ENCODE data around the gene ZNF430. TPM values are rescaled to one million over a fixed set of nuclear protein-coding genes. Genes with fewer than 3 reads are reported as not detected.
A peak's percentile ranks its signal among the peaks of the same experiment; 100 is the strongest.

The ZNF430 gene
- total and polyA plus RNA-seq, 2 donors (not counting 1 experiment from before 2014, with no cell fraction given), result 27.5 to 45.4 TPM

DNA sequence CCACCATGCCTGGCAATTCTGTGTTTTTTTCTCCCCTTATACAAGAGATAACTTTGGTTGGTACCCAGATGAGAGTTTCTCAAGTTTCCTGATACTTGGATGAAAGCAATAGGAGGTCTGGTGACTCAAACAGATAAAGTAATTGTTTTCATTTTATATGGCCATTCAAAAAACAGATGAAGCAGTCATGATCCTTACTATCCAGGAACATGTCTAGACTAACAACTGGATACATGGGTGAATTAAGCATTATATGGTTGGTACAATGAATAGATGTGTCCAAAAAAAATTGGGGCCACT lies 8.5 kb downstream of the ZNF430 start:
- Histone ChIP-seq H3K9me3 (ENCODE audit: control extremely low read depth in 1 of 3, control insufficient read depth in 2 of 3, insufficient read depth in 1 of 3, low read length in 2 of 3) (no peaks in the 10 kb centered on the region), H3K4me2 (replicated peaks; ENCODE audit: low read depth, low read length, poor library complexity, severe bottlenecking) (no peak overlapping the region), H3K4me3 (ENCODE audit: control extremely low read depth in 1 of 5, extremely low read depth in 1 of 5, insufficient read depth in 1 of 5, low read depth in 2 of 5, low read length in 4 of 5) (no peak overlapping the region), H2AFZ (ENCODE audit: insufficient read depth, low read depth, low read length, poor library complexity, severe bottlenecking) (no peak overlapping the region), H3K4me1 (ENCODE audit: control insufficient read depth in 2 of 2, insufficient read depth in 2 of 2, low read length in 2 of 2) (peaks cover 2 to 9% of the 10 kb centered on the region in 2 donors), H3K9ac (ENCODE audit: low read length) (no peak overlapping the region), H3K36me3 (replicated peaks in 1 of 2; ENCODE audit: control extremely low read depth in 1 of 2, control insufficient read depth in 1 of 2, extremely low read depth in 1 of 2, insufficient read depth in 2 of 2, low read length in 1 of 2) (peaks cover 8 to 67% of the 10 kb centered on the region in 2 experiments), H3K27me3 (replicated peaks in 1 of 4; ENCODE audit: control extremely low read depth in 1 of 4, control insufficient read depth in 3 of 4, insufficient read depth in 4 of 4, low read length in 3 of 4) (no peaks in the 10 kb centered on the region), H3K27ac (ENCODE audit: low read length in 2 of 2) (peak overlapping the region in 1 of 2 donors; percentile 33), H4K20me1 (ENCODE audit: control insufficient read depth, insufficient read depth, low read length, poor library complexity, severe bottlenecking) (peaks cover 58% of the 10 kb centered on the region), H3K79me2 (ENCODE audit: control insufficient read depth, insufficient read depth, low read length) (peaks cover 90% of the 10 kb centered on the region)
- no peak for ATAC-seq (ENCODE audit: low read depth)
- Mint-ChIP-seq H3K27me3 (no peaks in the 10 kb centered on the region), H3K4me3 (no peak overlapping the region), H3K27ac (no peak overlapping the region), H3K4me1 (peaks cover 42% of the 10 kb centered on the region), H3K9me3 (ENCODE audit: insufficient read depth) (no peaks in the 10 kb centered on the region)
- TF ChIP-seq, protein P1, sequence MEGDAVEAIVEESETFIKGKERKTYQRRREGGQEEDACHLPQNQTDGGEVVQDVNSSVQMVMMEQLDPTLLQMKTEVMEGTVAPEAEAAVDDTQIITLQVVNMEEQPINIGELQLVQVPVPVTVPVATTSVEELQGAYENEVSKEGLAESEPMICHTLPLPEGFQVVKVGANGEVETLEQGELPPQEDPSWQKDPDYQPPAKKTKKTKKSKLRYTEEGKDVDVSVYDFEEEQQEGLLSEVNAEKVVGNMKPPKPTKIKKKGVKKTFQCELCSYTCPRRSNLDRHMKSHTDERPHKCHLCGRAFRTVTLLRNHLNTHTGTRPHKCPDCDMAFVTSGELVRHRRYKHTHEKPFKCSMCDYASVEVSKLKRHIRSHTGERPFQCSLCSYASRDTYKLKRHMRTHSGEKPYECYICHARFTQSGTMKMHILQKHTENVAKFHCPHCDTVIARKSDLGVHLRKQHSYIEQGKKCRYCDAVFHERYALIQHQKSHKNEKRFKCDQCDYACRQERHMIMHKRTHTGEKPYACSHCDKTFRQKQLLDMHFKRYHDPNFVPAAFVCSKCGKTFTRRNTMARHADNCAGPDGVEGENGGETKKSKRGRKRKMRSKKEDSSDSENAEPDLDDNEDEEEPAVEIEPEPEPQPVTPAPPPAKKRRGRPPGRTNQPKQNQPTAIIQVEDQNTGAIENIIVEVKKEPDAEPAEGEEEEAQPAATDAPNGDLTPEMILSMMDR (IDR thresholded peaks at IDR 0.05), result no peak
- no peak for TF ChIP-seq EZH2 (IDR thresholded peaks at IDR 0.05; ENCODE audit: borderline replicate concordance, insufficient read depth, low read depth, low read length, poor library complexity, severe bottlenecking)
- intact Hi-C loops (cut with micrococcal nuclease), result loop anchor here (10.0 kb wide), 2 partner anchors 254 to 476 kb away; partner anchors contain the start of genes ZNF429 and ZNF66
- DNase-seq, result no peak
- CTCF ChIA-PET, result no interaction called here
- POLR2A ChIA-PET, result no interaction called here

DNA sequence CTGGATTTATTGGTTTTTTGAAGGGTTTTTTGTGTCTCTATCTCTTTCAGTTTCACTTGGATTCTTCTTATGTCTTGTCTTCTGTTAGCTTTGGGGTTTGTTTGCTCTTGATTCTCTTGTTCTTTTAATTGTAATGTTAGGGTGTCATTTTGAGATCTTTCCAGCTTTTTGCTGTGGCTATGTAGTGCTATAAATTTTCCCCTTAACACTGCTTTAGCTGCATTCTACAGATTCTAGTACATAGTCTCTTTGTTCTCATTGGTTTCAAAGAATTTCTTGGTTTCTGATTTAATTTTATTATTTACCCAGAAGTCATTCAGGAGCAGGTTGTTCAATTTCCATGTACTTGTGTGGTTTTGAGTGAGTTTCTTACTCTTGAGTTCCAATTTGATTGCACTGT lies 24.6 kb downstream of the ZNF430 start:
- H3K36me3 ChIP-seq (replicated peaks in 1 of 2; ENCODE audit: control extremely low read depth in 1 of 2, control insufficient read depth in 1 of 2, extremely low read depth in 1 of 2, insufficient read depth in 2 of 2, low read length in 1 of 2), result peaks cover 12 to 48% of the 10 kb centered on the region in 2 experiments
- POLR2A ChIA-PET, result no interaction called here
- TF ChIP-seq, protein P1 (IDR thresholded peaks at IDR 0.05), result no peak
- TF ChIP-seq EZH2 (IDR thresholded peaks at IDR 0.05; ENCODE audit: borderline replicate concordance, insufficient read depth, low read depth, low read length, poor library complexity, severe bottlenecking), result no peak

More for the DNA sequence above, 24.6 kb downstream of the ZNF430 start:
- Mint-ChIP-seq H3K27me3 (no peaks in the 10 kb centered on the region), H3K4me1 (peaks cover 14% of the 10 kb centered on the region), H3K9me3 (ENCODE audit: insufficient read depth) (peaks cover 31% of the 10 kb centered on the region), H3K27ac (no peak overlapping the region), H3K4me3 (no peak overlapping the region)
- CTCF ChIA-PET, result no interaction called here
- Histone ChIP-seq H3K27me3 (replicated peaks in 1 of 4; ENCODE audit: control extremely low read depth in 1 of 4, control insufficient read depth in 3 of 4, insufficient read depth in 4 of 4, low read length in 3 of 4) (no peaks in the 10 kb centered on the region), H3K27ac (ENCODE audit: low read length in 2 of 2) (no peak overlapping the region), H4K20me1 (ENCODE audit: control insufficient read depth, insufficient read depth, low read length, poor library complexity, severe bottlenecking) (no peaks in the 10 kb centered on the region), H3K79me2 (ENCODE audit: control insufficient read depth, insufficient read depth, low read length) (peaks cover 73% of the 10 kb centered on the region), H3K4me2 (replicated peaks; ENCODE audit: low read depth, low read length, poor library complexity, severe bottlenecking) (no peak overlapping the region), H2AFZ (ENCODE audit: insufficient read depth, low read depth, low read length, poor library complexity, severe bottlenecking) (no peak overlapping the region), H3K4me1 (ENCODE audit: control insufficient read depth in 2 of 2, insufficient read depth in 2 of 2, low read length in 2 of 2) (no peaks in the 10 kb centered on the region), H3K9ac (ENCODE audit: low read length) (no peak overlapping the region), H3K4me3 (ENCODE audit: control extremely low read depth in 1 of 5, extremely low read depth in 1 of 5, insufficient read depth in 1 of 5, low read depth in 2 of 5, low read length in 4 of 5) (no peak overlapping the region), H3K9me3 (ENCODE audit: control extremely low read depth in 1 of 3, control insufficient read depth in 2 of 3, insufficient read depth in 1 of 3, low read length in 2 of 3) (peaks cover 13 to 33% (median 27%) of the 10 kb centered on the region in 3 donors)
- intact Hi-C loops (cut with micrococcal nuclease), result no loop called here
- no peak for DNase-seq
- ATAC-seq (ENCODE audit: low read depth), result no peak

All from B cell (primary cell).